ENCODE data around the gene LSMEM2. TPM values are rescaled to one million over a fixed set of nuclear protein-coding genes. Genes with fewer than 3 reads are reported as not detected.
"Not testable (repeated sequence)": the region's sequence is repeated elsewhere in the genome, so short reads cannot be mapped to it uniquely, and the experiment has no call there.

LSMEM2 gene
- polyA plus RNA-seq, 4 donors, result 0.51 to 0.75 (median 0.66) TPM

- DNase-seq (ENCODE audit: low read depth in 4 of 4, low spot score in 3 of 4), result no peak
These were observed 3.5 kb upstream of the LSMEM2 start for GRCh38 chr3:50275141-50275995.

DNA sequence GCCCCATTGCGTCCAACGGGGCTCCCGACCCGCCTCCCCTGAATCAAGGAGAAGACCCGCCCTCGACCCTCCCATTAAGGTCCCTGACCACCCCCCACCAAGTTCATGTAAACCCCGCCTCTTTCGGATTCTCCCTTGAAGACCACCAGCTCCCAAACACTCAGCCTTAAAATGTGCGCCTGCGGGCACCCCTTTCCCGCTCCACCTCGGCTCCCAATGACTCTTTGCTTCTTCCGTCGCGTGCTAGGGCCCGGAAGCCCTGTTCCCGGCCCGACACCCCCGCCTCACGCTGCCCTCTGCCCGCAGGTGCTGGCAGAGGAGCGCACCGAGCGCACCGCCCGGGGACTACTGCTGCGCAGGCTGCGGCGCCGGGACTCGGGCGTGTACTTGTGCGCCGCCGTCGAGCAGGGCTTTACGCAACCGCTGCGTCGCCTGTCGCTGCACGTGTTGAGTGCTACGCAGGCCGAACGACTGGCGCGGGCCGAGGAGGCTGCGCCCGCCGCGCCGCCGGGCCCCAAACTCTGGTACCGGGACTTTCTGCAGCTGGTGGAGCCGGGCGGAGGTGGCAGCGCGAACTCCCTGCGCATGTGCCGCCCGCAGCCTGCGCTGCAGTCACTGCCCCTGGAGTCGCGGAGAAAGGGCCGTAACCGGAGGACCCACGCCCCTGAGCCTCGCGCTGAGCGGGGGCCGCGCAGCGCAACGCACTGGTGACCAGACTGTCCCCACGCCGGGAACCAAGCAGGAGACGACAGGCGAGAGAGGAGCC lies 2.7 kb upstream of the LSMEM2 start:
- DNase-seq (ENCODE audit: low read depth in 4 of 4, low spot score in 3 of 4), result no peak

DNA sequence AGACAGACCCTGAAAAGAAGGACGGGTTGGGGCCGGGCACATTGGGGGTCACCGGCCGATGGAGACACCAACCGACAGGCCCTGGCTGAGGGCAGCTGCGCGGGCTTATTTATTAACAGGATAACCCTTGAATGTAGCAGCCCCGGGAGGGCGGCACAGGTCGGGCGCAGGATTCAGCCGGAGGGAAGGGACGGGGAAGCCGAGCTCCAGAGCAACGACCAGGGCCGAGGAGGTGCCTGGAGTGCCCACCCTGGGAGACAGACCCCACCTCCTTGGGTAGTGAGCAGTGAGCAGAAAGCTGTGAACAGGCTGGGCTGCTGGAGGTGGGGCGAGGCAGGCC lies 2.2 kb upstream of the LSMEM2 start:
- no peak for DNase-seq (ENCODE audit: low read depth in 4 of 4, low spot score in 3 of 4)

DNA sequence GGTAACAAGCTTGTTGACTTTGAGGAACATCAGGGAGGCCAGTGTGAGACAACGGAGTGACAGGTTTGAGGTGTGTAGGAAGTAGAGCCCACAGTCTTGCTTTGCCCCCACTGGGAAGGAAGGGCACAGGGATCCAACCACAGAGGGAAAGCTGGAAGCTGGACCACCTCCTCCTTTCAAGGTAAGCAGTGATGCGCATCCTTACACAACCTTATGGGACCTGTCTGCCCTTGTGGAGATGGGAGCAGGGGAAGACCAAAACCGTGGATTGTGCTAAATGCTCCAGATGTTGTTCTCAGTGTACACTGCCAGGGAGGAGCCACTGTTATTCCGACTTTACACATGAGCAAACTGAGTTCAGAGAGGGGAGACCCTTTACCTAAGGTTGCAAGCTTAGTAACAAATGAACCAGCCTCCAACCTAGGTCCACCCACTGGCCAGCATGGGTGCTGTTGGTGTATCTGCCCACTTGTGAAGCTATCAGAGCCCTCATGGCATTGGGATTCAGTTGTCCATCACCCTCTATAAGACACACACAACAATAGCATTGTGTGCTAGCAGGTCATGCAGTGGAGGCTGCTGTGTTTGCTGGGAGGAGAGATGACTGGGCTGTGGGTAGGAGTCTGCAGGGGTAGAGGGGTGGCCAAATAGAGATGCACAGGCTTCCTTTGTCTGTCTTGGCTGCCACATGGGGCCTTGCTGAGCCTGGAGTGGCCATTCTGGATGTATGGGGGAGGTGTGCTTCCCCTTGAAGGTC lies 586 bp upstream of the LSMEM2 start:
- no peak for DNase-seq (ENCODE audit: low read depth in 4 of 4, low spot score in 3 of 4)

GRCh38 chr3:50279255-50280016 lies 549 bp downstream of the LSMEM2 start:
- DNase-seq (ENCODE audit: low read depth in 4 of 4, low spot score in 3 of 4), result no peak

DNA sequence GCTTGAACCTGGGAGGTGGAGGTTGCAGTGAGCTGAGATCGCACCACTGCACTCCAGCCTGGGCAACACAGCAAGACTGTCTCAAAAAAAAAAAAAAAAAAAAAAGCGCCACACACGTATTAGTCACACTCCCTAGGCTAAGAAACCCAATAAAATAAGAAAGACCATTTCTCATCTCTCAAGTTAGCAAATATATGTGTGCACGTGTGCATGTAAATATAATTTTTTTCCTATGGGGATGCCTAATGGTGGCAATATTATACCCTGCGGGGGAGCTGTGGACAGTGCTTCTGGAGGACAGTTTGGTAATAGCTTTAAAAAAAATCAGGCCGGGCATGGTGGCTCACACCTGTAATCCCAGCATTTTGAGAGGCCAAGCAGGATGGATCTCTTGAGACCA lies 5.2 kb downstream of the LSMEM2 start:
- not testable (repeated sequence) for DNase-seq (ENCODE audit: low read depth in 4 of 4, low spot score in 3 of 4)

- DNase-seq (ENCODE audit: low read depth in 4 of 4, low spot score in 3 of 4), result no peak
These were observed 7.7 kb downstream of the LSMEM2 start for GRCh38 chr3:50286322-50287227.

GRCh38 chr3:50287262-50287661 lies 8.4 kb downstream of the LSMEM2 start:
- DNase-seq (ENCODE audit: low read depth in 4 of 4, low spot score in 3 of 4), result no peak

- no peak for DNase-seq (ENCODE audit: low read depth in 4 of 4, low spot score in 3 of 4)
These were observed 9.6 kb downstream of the LSMEM2 start for GRCh38 chr3:50288387-50289007.

DNA sequence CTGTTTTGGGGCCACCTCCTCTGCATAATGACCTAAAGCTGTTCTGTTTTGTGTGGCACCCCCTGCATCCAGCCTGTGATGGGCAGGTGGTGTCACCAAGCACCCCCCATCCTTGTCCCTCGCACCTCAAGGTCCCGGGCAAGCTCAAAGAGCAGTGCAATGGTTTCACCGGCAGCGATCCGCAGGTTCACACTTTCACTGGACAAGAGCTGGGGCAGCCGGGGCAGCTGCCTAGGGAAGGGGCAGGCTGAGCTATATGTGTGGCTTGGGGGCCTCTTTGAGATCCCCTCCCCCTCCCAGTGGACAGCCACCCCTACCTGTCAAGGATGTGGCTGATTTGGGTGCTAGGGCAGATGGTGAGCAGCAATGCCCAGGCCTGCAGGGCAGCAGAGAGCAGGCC lies 10.2 kb downstream of the LSMEM2 start:
- no peak for DNase-seq (ENCODE audit: low read depth in 4 of 4, low spot score in 3 of 4)

GRCh38 chr3:50290161-50290641 lies 11.3 kb downstream of the LSMEM2 start:
- no peak for DNase-seq (ENCODE audit: low read depth in 4 of 4, low spot score in 3 of 4)

- peak; percentile 89 to 94 (median 90) for DNase-seq (ENCODE audit: low read depth in 4 of 4, low spot score in 3 of 4)
These were observed 13.5 kb downstream of the LSMEM2 start, which contains the start of gene IFRD2 for GRCh38 chr3:50292159-50293078. Gene IFRD2, minus strand, starts transcription at chr3:50292429. Its CDS starts 155 bp downstream, at chr3:50292274.

DNA sequence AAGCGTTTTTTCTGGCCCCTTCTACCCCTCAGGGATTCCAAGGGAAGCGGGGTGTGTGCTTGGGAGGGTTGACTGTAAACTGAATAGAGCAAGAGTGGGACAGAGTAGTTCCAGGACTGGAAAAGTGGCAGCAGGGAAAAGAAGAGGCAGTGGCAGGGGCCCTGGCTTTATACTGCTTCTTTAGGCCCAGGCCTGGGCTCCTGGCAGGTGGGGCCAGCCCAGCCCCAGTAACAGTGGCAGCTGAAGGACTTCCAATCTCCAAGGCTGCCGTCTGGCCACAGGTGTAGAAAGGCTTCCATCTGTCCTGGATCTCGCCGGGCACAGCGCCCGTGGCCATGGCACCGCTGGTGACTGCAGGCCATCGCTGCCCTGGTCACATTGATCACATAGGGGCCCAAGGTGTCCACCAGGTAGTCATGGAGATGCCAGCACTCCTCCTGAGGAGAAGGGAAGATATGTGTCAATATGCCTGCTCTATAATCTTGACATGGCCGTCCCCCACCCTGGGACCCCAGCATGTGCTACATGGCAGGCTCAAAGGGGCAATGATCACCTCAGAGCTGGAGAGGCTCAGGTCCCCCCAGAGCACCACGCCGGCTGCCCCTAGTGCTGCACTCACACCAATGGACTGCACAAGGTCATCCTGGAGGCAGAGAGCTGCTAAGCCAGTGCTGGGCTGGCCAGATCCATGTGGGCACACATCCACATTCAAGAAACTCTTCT lies 14.4 kb downstream of the LSMEM2 start:
- no peak for DNase-seq (ENCODE audit: low read depth in 4 of 4, low spot score in 3 of 4)

- DNase-seq (ENCODE audit: low read depth in 4 of 4, low spot score in 3 of 4), result no peak
These were observed 15.2 kb downstream of the LSMEM2 start for GRCh38 chr3:50294089-50294488.

- DNase-seq (ENCODE audit: low read depth in 4 of 4, low spot score in 3 of 4), result no peak
These were observed 15.9 kb downstream of the LSMEM2 start for GRCh38 chr3:50294492-50295403.
